ENCODE data around the gene ZNF134. TPM values are rescaled to one million over a fixed set of nuclear protein-coding genes. Genes with fewer than 3 reads are reported as not detected.

Gene ZNF134
- total RNA-seq, 2 experiments from 2014 or later: 18.8 to 19.5 TPM

DNA sequence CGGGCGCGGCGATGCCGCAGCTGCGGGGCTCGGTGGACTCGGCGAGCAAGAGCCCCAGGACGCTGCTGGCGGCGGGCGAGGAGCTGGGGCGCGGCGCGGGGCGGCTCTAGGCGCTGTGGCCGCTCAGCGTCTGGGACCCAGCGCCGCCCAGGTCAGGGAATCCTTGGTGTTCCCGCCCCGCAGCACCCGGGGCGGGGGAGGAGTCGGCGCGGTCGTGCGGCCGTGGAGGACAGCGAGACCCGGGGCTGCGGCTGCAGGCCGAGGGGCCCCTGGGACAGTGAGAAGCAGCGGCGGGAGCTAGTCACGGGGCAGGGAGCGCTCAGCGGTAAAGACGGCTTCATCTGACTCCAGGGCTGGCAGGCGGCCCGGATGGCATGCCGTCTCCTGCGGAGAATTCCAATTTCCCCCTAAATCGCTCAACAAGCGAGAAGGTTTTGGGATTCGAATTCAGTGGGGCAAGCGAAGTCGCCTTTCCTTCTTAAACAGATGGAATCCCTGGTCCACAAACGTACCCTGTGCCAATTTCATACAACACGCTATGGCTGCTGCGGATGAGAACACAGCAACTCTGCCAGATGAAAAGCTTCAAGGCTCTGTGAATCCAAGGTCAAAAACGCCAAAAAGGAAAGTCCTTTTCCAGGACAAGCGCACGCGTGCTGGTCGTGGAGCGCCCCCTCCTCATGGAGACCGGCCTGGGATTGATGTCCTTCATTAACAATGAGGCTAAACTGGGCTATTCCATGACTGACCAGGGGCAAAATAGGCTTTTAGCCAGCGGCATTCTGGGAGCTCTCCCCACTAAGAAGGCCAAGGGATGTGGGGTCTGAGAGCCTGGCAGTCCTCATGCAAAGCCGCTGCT lies 50.5 kb downstream of the ZNF134 start:
- peak; percentile 20 for DNase-seq
- H3K4me3 Mint-ChIP-seq: peak overlapping the region; percentile 87
- peaks cover 3% of the 10 kb centered on the region for H3K4me1 Mint-ChIP-seq
- peaks cover 60% of the 10 kb centered on the region for H3K27me3 Mint-ChIP-seq
- no peak overlapping the region for H3K27ac Mint-ChIP-seq
- peaks cover 1% of the 10 kb centered on the region for H3K9me3 Mint-ChIP-seq
- peaks cover 2% of the 10 kb centered on the region for H3K36me3 Mint-ChIP-seq

GRCh38 chr19:57665261-57665806 lies 51.3 kb downstream of the ZNF134 start:
- Mint-ChIP-seq H3K27ac (no peak overlapping the region), H3K4me1 (peaks cover 3% of the 10 kb centered on the region), H3K36me3 (peaks cover 2% of the 10 kb centered on the region), H3K4me3 (peak overlapping the region; percentile 87), H3K27me3 (peaks cover 57% of the 10 kb centered on the region), H3K9me3 (peaks cover 1% of the 10 kb centered on the region)
- DNase-seq: no peak

DNA sequence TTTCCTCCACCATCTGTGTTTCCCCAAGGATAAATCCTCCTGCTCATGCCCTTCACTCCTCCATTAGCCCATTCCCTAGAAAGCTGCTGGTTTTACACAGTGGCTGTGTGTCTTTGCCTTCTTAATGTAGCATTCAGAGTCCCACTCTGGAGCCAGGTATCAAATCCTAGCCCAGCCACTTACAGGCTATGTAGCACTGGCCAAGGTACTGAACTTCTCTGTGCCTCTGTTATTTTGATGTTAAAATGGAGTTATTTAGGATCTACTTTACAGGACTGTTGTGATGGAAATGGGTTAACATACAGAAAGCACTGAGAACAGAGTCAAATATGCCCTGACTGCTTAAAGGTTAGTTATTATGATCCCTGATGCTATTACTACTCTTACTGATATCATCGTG lies 53.2 kb downstream of the ZNF134 start:
- no peak for DNase-seq

GRCh38 chr19:57668635-57669034 lies 54.6 kb downstream of the ZNF134 start, which contains the start of gene ZSCAN4:
TSS of gene ZSCAN4 (plus strand) at chr19:57668935. CDS start at chr19:57676146, 7,211 bp downstream.
- DNase-seq: no peak
- Mint-ChIP-seq H3K4me3 (no peak within 1 kb of the TSS), H3K36me3 (peaks cover 2% of the 10 kb centered on the region), H3K27me3 (peaks cover 48% of the 10 kb centered on the region), H3K27ac (no peak within 1 kb of the TSS), H3K9me3 (no peaks in the 10 kb centered on the region), H3K4me1 (peaks cover 3% of the 10 kb centered on the region)

More for the DNA sequence above, 53.2 kb downstream of the ZNF134 start:
- H3K4me1 Mint-ChIP-seq: peaks cover 3% of the 10 kb centered on the region
- H3K27me3 Mint-ChIP-seq: peaks cover 58% of the 10 kb centered on the region
- no peak overlapping the region for H3K4me3 Mint-ChIP-seq
- peaks cover 2% of the 10 kb centered on the region for H3K36me3 Mint-ChIP-seq
- no peaks in the 10 kb centered on the region for H3K9me3 Mint-ChIP-seq
- no peak overlapping the region for H3K27ac Mint-ChIP-seq

DNA sequence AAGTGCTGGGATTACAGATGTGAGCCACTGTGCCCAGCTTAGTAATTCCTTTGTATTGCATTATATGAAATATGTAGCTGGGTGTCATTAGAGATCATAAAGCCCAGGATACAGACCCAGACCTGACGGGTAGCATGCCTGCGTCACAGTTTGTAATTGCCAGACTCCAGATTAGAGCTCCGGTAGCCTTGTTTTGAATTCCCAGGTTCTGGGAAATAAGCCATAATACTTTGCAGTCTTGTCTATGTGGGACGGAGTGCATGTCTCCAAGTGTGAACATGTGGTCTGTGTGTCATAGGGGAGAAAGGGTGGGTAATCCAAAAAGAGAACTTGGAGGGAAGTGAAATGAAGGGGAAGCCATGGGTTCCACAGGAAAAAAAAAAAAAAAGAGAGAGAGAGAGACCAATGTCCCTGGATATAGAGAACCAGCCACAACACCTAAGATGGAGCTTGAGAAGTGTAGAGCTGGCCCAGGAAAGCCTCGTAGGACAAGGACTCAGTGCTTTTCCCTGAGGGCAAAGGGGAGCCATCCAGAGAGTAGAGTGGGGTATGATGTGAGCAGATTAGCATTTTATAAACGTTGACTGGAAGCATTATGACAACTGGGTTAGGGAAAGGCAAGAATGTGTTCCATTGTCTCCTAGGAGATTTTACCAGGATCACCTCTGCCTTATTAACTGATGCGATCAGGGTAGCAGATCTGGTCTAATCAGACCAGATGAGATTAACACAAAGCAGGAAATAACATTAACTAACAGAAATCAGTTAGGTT lies 57.3 kb downstream of the ZNF134 start:
- Mint-ChIP-seq H3K4me3 (no peak overlapping the region), H3K27ac (no peak overlapping the region), H3K27me3 (peaks cover 22% of the 10 kb centered on the region), H3K9me3 (peaks cover 4% of the 10 kb centered on the region), H3K36me3 (peaks cover 2% of the 10 kb centered on the region), H3K4me1 (no peaks in the 10 kb centered on the region)
- no peak for DNase-seq

- no peak for DNase-seq
- Mint-ChIP-seq H3K4me1 (no peaks in the 10 kb centered on the region), H3K4me3 (no peak overlapping the region), H3K27ac (no peak overlapping the region), H3K27me3 (peaks cover 22% of the 10 kb centered on the region), H3K36me3 (peaks cover 2% of the 10 kb centered on the region), H3K9me3 (peaks cover 4% of the 10 kb centered on the region)
These were observed 58.4 kb downstream of the ZNF134 start for GRCh38 chr19:57672466-57672865.

Other genes starting within 250 kb of the ZNF134 start
- gene ZNF548, start 224.4 kb upstream of the ZNF134 start, total RNA-seq: 10 to 100 TPM; 17.4 to 18.5 TPM
- 10 to 100 TPM; 10.5 to 12.3 TPM for gene ZNF17, start 203.1 kb upstream of the ZNF134 start, total RNA-seq
- 10 to 100 TPM; 23.6 to 24.8 TPM for gene ZNF749, start 178.9 kb upstream of the ZNF134 start, total RNA-seq
- gene VN1R1, start 157.1 kb upstream of the ZNF134 start, total RNA-seq: under 1 TPM; 0.30 to 0.31 TPM
- gene ZNF772, start 136.7 kb upstream of the ZNF134 start, total RNA-seq: 1 to 10 TPM; 9.3 to 9.7 TPM
- gene ZNF419, start 126.5 kb upstream of the ZNF134 start, total RNA-seq: 1 to 10 TPM; 7.5 to 7.8 TPM
- gene ZNF773, start 114.3 kb upstream of the ZNF134 start, total RNA-seq: 1 to 10 TPM; 8.5 to 9.1 TPM
- gene ZNF549, start 86.9 kb upstream of the ZNF134 start, total RNA-seq: 1 to 10 TPM; 5.6 to 6.1 TPM
- 10 to 100 TPM; 10.9 to 11.4 TPM for gene ZNF550, start 54.4 kb upstream of the ZNF134 start, total RNA-seq
- 1 to 10 TPM; 5.9 to 7.0 TPM for gene ZNF416, start 35.3 kb upstream of the ZNF134 start, total RNA-seq
- 10 to 100 TPM; 13.1 to 14.4 TPM for gene ZIK1, start 30.1 kb upstream of the ZNF134 start, total RNA-seq
- 10 to 100 TPM; 11.0 to 12.2 TPM for gene ZNF530, start 14.4 kb upstream of the ZNF134 start, total RNA-seq
- 1 to 10 TPM; 6.9 to 7.9 TPM for gene ZNF211, start 18.9 kb downstream of the ZNF134 start, total RNA-seq
- gene ZSCAN4, start 54.7 kb downstream of the ZNF134 start, total RNA-seq: under 1 TPM in 1 of 2 experiments, not detected in 1; 0.14 TPM
- 10 to 100 TPM; 18.2 to 21.4 TPM for gene ZNF551, start 67.7 kb downstream of the ZNF134 start, total RNA-seq
- gene ZNF154, start 95.0 kb downstream of the ZNF134 start, total RNA-seq: 1 to 10 TPM; 6.3 to 6.7 TPM
- 10 to 100 TPM in 1 of 2 experiments, 1 to 10 TPM in 1; 8.9 to 10.9 TPM for gene ZNF671, start 113.4 kb downstream of the ZNF134 start, total RNA-seq
- gene ZNF776, start 132.6 kb downstream of the ZNF134 start, total RNA-seq: 10 to 100 TPM; 12.5 to 15.5 TPM
- gene ZNF586, start 155.4 kb downstream of the ZNF134 start, total RNA-seq: 10 to 100 TPM; 16.1 to 17.9 TPM
- 1 to 10 TPM; 6.6 to 7.7 TPM for gene ZNF552, start 200.7 kb downstream of the ZNF134 start, total RNA-seq
- 10 to 100 TPM; 29.3 to 32.6 TPM for gene ZNF587B, start 216.1 kb downstream of the ZNF134 start, total RNA-seq
- gene ZNF587, start 235.6 kb downstream of the ZNF134 start, total RNA-seq: 10 to 100 TPM; 20.6 to 24.3 TPM

All from activated naive CD8-positive, alpha-beta T cell treated with anti-CD3 and anti-CD28 coated beads for 36 hours (primary cell).